Endothelial cell (in vitro differentiated cells): Measurements from ENCODE around the gene KDM4C. TPM values are rescaled to one million over a fixed set of nuclear protein-coding genes. Genes with fewer than 3 reads are reported as not detected.

Experiments used
- DNase-seq: peaks from one replicate; pipeline ENCODE4 v3.0.0; 2021; ENCODE audit warnings: low spot score
- H3K27ac Mint-ChIP-seq: one replicate; pipeline ENCODE4 v1.8.0; 2021; ENCODE audit warnings: mixed read lengths, inconsistent platforms; ENCODE audit not compliant: unreplicated experiment
- H3K27me3 Mint-ChIP-seq: one replicate; pipeline ENCODE4 v1.8.0; 2021; ENCODE audit warnings: mild to moderate bottlenecking, moderate library complexity, mixed read lengths, inconsistent platforms; ENCODE audit not compliant: unreplicated experiment
- H3K36me3 Mint-ChIP-seq: one replicate; pipeline ENCODE4 v1.8.0; 2021; ENCODE audit warnings: mild to moderate bottlenecking, low read depth, mixed read lengths, inconsistent platforms; ENCODE audit not compliant: unreplicated experiment
- H3K4me1 Mint-ChIP-seq: one replicate; pipeline ENCODE4 v1.8.0; 2021; ENCODE audit warnings: mild to moderate bottlenecking, mixed read lengths, inconsistent platforms; ENCODE audit not compliant: unreplicated experiment
- H3K4me3 Mint-ChIP-seq: one replicate; pipeline ENCODE4 v1.8.0; 2021; ENCODE audit warnings: mild to moderate bottlenecking, mixed read lengths, inconsistent platforms; ENCODE audit not compliant: unreplicated experiment
- H3K9me3 Mint-ChIP-seq: one replicate; pipeline ENCODE4 v1.8.0; 2021; ENCODE audit warnings: mixed read lengths, inconsistent platforms; ENCODE audit not compliant: unreplicated experiment
- total RNA-seq: library from RNA; stranded (reverse); fragmentation: NEBNext Ultra II Directional; extraction: Animal tissue kit (Norgen Biotek cat#: 25700); gene quantifications from one replicate; pipeline ENCODE4 v1.2.1, GENCODE V29; 2021; ENCODE audit not compliant: unreplicated experiment
- TF ChIP-seq, protein P1 (sequence below): fragments of 200-600 bp; sonication (generic); IDR thresholded peaks from one replicate; pipeline ENCODE4 v1.5.0; 2021; ENCODE audit warnings: antibody characterized with exemption; ENCODE audit not compliant: unreplicated experiment

Gene KDM4C
- total RNA-seq, 1 donor from 2014 or later: 21.0 TPM

DNA sequence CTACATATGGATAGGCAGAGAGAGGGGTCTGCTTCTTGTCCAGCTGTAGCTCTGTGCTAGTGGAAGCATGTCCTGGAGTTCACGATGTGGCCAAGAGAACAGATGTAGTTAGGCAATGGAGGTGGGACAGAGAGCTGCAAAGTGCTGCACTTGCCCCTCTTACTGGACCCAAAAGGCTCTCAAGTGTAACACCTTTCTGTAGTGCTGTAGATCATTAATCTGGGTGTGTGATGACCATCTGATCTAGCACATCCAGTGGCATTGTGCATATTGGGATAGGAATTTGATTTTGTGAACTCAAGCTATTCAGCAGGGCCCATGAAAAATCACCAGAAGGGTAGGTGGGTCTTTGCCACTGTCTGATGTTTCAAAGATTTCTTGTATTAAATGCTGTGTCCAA lies 151.4 kb downstream of the KDM4C start:
- no peaks in the 10 kb centered on the region for H3K9me3 Mint-ChIP-seq
- no peak overlapping the region for H3K4me3 Mint-ChIP-seq
- TF ChIP-seq, protein P1, sequence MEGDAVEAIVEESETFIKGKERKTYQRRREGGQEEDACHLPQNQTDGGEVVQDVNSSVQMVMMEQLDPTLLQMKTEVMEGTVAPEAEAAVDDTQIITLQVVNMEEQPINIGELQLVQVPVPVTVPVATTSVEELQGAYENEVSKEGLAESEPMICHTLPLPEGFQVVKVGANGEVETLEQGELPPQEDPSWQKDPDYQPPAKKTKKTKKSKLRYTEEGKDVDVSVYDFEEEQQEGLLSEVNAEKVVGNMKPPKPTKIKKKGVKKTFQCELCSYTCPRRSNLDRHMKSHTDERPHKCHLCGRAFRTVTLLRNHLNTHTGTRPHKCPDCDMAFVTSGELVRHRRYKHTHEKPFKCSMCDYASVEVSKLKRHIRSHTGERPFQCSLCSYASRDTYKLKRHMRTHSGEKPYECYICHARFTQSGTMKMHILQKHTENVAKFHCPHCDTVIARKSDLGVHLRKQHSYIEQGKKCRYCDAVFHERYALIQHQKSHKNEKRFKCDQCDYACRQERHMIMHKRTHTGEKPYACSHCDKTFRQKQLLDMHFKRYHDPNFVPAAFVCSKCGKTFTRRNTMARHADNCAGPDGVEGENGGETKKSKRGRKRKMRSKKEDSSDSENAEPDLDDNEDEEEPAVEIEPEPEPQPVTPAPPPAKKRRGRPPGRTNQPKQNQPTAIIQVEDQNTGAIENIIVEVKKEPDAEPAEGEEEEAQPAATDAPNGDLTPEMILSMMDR: no peak
- H3K27me3 Mint-ChIP-seq: no peaks in the 10 kb centered on the region
- no peak for DNase-seq
- H3K27ac Mint-ChIP-seq: no peak overlapping the region
- H3K36me3 Mint-ChIP-seq: no peaks in the 10 kb centered on the region
- peaks cover 8% of the 10 kb centered on the region for H3K4me1 Mint-ChIP-seq

DNA sequence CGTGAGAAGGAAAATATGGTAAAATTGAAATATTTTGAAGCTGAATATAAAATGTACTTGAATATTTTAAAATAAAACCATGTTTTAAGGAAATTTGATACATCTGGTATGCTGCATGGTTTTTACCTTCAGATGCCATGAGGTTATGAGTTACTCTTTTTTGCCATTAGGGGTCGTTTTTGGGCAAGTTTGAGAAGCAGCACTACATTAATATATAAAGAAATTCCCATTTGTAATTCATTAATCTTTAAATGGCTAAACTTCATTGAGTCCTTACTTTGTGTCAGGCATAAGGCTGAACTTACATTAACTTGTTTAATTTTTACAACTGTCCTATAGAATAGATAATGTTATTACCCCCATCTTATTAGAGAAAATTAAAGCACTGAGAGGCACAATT lies 152.3 kb downstream of the KDM4C start:
- no peak for DNase-seq
- Mint-ChIP-seq H3K4me1 (peaks cover 8% of the 10 kb centered on the region), H3K9me3 (no peaks in the 10 kb centered on the region), H3K27ac (no peak overlapping the region), H3K36me3 (no peaks in the 10 kb centered on the region), H3K4me3 (no peak overlapping the region), H3K27me3 (no peaks in the 10 kb centered on the region)
- TF ChIP-seq, protein P1: peak; percentile 69

DNA sequence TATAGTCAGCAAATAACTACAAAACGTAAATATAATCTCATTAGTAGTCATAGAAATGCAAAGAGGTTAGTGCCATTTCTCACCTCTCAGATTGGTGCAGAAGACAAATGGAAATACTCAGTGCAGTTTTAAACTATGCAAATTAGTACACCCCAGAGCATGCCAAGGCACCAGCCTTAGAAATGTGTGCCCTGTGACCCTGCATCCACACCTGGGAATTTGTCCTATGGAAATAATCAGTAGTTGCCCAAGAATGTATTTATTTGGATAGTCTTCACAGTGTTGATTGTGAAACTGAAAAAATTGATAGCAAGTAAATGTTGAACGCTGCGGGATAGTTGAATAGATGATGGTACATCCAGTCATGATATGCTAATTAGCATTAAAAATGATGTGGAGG lies 152.7 kb downstream of the KDM4C start:
- Mint-ChIP-seq H3K27me3 (no peaks in the 10 kb centered on the region), H3K9me3 (no peaks in the 10 kb centered on the region), H3K27ac (no peak overlapping the region), H3K4me3 (no peak overlapping the region), H3K4me1 (peaks cover 8% of the 10 kb centered on the region), H3K36me3 (no peaks in the 10 kb centered on the region)
- no peak for DNase-seq
- TF ChIP-seq, protein P1: no peak

DNA sequence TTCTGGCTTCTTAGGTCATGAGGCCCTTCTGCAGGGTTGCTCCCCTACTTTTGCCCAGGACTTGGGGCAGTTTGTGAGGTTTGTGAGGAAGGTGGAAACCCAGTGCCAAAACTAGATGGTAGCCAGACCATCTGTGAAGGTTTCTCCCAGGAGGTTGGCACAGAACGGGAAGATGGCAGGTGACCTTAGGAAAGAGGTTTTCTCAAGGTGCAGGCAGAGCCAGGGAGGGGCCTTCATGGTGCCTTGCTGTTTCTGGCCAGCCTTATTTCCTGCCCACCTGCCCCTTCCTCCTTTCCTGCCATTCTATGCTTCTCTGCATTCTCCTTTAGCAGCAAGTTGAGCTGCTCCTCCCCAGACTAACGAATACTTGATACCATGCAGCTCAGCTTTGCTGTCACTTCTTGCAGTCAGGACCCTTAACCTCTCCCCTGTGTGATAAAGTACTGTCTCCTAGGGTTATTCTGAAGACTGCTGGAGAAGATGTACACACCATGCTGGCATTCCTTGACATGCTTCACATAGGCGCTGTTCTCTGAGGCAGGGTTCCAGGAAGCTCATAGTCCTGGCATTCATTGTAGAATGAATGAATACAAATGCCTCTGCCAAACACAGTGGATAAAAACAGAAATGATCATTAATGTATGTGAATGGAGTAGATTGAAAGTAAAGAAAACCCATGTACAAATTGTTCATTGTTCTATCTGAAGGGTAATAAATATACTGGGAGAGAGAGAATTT lies 154.3 kb downstream of the KDM4C start:
- Mint-ChIP-seq H3K27ac (no peak overlapping the region), H3K4me3 (no peak overlapping the region), H3K9me3 (no peaks in the 10 kb centered on the region), H3K27me3 (no peaks in the 10 kb centered on the region), H3K4me1 (peaks cover 12% of the 10 kb centered on the region), H3K36me3 (no peaks in the 10 kb centered on the region)
- DNase-seq: no peak
- TF ChIP-seq, protein P1: no peak

DNA sequence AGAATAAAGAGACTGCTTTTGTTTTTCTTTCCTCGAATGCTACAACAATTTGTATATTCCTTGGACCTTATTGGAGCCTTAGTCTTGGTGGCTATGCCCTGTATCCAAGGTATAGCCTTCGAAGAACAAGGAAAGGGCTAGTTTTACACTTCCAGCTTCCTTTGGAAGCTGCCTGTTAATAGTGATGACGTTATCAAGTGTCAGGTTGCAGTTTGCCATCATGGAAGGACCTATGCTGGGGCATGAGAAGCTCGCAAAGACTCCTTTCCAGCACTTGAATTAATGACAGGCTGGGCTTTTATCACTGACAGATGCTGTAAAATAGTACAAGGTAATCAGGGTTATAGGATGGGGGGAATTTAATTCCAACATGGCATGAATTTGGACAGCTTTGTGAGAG lies 157.9 kb downstream of the KDM4C start:
- Mint-ChIP-seq H3K9me3 (no peaks in the 10 kb centered on the region), H3K4me3 (no peak overlapping the region), H3K27ac (peak overlapping the region; percentile 7), H3K36me3 (no peaks in the 10 kb centered on the region), H3K27me3 (peaks cover 4% of the 10 kb centered on the region), H3K4me1 (peaks cover 12% of the 10 kb centered on the region)
- TF ChIP-seq, protein P1: no peak
- no peak for DNase-seq
